SHP77 treated with DMSO at 0.1 percent for 48 hours (cell line): Measurements from ENCODE around the gene GPR171.

Source experiments
- DNase-seq: peaks from one replicate; lab custom pipeline; 2025; lab: John Stamatoyannopoulos, UW

GPR171 gene

DNA sequence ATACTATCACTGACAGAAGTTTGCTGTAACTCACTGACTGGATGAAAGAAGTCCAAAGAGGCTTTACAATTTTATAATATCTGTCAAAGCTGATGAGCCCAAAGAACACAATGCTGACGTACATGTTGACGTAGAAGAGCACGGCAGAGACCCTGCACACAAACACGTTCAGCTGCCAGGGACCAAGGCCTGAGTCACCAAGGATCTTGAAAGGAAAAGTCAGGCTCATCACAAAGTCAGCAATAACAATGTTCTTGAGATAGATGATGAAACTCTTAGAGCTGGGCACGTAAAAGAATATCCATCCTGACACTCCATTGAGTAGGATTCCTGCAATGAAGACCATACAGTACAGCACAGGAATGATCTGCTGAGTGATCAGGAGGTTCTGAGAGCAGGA, 10.9 kb upstream of the GPR171 start:
- DNase-seq = no peak

DNA sequence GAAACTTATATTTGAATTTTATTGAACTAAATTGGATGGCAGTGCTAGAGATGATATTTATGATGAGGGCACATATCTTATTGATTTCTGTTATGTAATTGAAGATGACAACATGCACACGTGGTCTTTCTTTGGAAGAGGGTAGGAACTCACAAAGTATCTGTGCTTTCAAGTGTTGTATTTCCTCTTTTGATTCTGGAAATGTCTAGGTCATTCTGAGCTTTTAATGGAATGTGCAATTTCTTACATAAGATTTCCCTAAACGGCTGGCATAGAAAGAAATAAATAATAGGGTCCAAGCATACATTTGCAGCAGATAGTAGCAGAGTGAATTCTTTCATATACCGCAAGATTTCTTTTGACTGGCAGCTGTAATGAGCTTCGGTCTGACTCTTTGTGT, 10.1 kb upstream of the GPR171 start:
- DNase-seq = no peak

DNA sequence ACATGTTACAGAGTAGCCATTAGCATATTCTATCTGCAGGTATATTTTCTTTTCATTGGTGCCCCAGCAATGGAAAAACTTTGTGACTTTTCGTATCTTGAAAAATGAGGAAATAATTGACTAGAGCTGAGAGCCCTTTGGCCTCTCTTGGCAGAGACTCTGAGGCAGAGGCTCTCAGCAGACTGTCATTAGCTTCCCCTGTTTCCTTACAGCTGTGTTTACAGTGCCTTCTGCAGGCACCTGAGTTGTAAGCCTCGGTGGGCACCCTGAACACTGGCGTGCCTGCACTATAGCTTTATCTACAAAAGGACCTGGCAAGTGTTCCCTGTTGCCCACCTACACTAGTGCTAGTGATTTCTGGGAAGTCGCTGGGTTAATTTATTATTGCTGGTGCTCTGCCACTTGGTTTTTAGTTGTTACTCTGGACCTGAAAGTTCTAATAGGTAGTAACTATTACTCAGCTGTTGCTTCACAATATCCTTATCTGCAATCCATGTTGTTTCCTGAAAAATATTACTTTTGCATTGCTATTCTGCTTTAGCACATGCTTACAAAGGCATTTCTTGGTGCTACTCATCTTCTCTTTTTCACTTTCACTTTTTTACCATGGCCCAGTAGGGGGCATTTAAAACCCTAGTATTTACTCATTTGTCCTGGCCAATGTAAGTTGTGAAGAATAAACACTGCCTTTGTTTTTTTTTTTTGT, 7.8 kb upstream of the GPR171 start:
- no peak for DNase-seq

DNA sequence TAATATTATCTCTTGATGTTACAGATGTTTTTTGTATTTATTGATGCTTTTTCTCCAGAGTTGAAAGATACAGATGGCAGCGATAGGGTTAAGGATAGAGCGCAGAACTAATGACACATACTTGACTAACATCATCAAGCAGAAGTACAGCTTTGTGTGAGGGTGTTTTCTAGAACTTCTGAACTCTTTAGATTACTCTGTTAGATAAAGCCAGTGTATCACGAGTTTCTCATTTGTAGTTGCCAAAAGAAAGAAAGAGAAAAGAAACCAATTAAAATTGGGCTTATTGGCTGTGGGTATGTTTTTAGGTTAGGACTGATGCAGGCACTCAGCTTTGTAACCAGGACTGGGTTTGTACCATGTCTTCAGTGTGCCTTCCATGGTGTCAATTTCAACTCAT, 6.6 kb upstream of the GPR171 start:
- DNase-seq = no peak

DNA sequence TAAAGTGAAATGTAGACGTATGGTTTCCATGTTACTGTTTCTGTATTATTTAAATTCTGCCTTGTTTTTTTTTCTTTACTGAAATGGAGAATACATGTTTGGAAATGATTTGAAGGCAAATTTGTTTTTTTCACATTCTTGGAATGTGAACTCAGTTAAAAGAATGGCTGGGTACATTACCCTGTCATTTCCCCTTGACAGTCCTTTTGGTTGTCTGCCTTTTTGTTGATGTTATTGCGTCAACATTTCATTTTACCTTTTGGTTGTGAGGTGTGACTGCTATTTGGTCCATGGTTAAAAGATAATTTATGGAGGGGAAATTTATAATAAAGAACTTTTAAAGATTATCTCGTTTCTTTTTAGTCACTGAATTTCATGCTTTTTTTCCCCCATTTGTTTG, 3.2 kb upstream of the GPR171 start:
- no peak for DNase-seq

DNA sequence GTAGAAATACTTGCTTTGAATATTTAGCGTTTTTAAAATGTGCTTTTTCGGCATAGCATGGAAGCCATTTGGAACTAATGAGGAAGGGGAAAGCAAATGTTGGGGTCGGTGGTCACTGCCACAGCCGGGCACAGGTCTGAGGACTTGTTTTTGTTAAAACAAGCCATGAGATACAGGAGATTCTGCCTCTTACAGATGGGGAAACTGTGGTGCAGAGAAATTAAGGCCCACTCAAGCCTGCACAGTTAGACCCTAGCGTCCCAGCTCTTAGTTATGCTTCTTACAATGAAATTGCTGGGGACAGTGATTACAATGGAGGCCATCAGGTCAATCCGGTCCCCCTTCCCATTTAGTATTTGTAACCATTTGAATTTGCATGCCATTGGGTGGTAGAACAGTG, 2.5 kb upstream of the GPR171 start:
- DNase-seq = no peak

DNA sequence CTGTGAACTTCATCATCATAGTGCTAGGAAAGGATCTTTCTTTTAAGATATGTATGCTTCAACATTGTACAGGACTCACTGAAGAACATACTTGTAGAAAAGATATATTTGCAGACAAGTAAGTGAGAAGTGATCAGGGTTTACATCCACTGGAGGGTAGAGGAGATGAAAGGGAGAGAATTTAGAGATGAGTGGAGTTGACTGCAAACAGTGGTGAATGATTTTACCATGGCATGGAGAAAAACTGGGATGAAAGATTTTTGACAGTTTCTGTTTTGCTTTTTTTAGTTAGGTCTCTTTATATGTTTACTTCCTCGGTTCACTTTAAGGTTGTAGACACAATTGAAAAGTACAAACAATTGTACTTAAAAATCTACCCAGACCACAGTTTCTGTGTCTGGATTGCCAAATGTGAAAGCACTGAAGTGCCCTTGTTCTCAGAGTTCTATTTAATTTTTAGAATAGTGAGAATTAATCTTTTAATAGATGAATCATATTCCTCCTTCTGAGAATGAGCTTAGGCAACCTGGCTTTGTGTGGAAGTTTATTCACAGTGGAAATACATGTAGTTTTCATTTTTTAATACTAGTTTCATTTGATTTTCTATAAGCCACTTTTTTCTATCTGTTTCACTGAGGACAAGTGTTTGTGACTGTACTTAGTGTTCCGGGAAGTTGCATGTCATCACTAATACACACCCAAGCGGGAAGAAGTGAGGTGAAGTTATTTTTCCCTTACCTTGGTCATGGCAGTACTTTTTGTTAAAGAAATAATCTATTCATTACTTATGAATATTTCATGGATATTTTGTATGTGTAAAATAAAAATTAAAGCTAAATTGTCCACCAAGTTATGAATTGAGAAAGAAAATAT, 1.8 kb upstream of the GPR171 start:
- DNase-seq = no peak

DNA sequence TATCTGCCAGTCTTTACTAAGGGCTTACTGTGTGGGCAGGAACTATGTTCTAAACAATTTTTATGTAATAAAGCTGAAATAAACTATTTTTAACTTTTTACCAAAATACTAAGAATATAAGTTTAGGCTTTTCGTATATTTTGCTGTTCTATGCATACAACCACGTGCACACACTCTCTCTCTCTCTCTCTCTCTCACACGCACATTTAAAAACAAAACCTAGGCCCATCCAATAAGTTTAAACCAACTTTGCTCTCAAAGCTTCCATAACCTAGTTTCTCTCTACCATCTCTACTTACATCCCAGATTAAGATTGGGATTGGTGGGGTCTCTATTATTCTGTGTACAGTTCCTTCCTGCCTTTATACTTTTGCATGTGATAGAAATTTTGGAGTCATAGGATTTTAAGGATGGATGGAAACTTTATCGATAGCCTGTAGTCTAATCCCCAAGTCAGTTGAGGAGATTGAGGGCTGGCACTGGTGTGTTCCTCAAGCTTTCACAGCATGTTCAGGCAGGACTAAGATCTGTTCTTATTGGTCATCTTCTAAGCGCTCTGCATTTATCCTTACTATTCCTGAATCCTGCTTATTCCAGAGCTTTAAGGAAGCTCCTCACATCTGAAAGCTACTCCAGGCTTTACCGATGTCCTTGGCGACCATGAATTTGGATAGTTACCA, 1.8 kb downstream of the GPR171 start:
- no peak for DNase-seq

DNA sequence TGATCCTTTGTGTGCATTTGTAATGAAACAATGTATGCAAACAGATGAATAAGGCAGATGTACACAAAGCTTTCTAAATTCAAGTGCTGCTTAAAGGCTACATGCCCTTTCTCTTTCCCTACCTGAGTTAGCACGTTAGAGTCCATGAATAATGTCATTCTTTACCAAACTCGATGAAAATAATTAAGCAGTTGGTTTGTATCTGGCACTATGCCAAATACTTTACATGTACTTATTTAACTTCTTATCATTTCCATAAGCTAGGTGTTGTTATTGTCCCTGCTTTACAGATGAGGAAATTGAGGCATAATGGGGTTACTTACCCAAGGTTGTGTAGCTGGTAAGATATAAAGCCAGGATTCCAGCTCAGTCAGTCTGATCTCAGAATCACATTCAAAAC, 2.4 kb downstream of the GPR171 start:
- no peak for DNase-seq

DNA sequence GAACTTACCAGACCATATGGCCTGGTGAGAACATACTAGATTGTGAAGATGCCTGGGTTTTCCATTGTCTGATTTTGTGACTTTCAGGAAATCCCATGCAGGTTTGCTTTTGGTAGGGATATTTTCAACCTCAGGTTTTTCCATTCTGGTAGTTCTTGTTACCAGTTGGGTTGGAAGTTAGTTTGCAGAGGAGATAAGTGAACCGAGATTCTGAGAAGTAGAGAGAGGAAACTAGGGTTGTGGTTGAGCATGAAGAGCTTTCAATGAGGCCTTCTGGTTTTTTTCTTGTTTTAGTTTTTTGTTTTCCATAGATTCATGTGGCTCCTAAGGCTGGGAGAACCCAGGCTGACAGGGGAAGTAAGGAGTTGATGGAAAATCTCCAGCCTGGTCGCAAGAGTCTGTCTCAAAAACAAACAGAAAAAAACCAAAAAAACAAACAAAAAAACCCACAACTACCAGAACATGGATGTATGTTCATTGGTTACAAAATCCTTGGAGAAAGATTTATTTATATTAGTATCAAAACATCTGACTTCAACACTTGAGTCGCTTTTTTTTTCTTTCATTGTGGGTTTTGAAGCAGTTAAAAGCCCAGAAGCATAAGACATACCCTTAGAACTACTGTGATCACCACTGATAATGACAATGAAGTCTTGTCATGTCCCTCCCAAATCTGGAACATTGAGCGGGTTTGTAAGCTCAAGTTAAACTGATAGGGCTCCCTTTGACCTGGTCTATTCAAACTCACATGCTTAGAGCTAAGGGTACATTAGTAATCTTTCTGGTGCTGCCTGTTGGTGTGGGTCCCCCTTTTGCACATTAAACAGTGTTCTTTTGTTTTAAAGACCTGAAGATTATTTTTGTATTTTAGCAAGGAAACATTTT, 3.2 kb downstream of the GPR171 start:
- no peak for DNase-seq

DNA sequence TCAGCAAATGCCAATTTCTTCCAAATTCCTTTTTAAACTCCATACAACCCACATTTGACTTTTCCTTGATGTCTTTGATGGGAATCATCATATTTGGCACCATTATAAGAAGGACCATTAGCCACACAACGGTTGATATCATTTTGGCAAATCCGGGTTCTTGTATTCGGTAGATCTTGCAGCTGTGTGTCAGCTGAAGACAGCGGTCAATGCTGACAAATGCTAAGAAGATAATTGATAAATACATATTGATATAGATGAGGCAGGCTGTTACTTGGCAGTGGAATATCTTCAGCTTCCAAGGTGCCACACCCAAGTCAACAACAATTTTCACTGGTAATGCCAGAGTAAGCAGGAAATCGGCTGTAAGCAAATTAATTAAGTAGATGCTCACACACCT, 4.2 kb downstream of the GPR171 start:
- no peak for DNase-seq

DNA sequence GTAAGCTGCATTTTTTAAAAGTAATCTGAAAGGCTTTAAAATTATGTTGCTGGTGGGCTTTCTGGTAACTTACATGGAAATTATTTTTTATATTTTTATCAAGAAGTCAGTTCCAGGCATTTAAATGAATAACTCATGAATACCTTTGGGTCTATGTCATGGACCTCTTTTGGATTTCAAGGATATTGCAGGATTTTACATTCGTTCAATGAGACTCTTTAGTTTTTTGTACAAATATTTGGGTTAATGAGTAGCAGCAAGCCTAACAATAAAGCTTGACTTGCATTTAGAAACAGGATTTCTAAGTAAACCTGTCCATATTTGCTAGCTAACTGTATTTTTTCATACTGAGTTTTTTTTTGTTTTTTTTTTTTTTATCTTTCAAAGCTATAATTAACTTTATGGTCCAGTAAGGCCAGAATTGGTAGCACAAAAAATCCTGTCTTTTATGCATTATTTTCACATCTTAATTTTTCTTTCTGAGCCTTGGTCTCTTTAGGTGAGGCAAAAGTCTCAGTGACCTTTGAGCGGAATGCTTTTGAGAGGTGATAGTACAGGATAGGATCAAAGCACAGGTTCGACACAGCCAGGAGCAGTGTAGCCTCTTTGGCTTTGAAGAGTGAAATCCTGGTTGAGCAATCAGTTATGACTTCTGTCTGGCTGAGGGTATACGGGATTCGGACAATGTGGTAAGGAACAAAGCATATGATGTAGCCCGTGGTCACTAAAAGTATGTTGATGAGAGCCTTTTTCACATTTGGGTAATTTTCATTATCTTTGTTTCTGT, 4.8 kb downstream of the GPR171 start:
- no peak for DNase-seq

DNA sequence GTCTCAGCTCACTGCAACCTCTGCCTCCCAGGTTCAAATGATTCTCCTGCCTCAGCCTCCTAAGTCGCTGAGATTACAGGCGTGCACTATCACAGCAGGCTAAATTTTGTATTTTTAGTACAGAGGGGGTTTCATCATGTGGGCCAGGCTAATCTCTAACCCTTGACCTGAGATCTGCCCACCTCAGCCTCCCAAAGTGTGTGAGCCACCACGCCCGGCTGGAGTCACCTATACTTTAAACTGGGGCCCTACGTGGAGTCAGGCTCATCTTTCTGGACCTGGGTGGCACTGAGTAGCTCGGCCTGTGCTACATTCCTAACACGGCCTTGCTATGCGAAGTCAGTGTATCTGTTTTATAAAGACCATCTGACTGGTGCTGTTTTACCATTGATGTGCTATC, 5.8 kb downstream of the GPR171 start:
- DNase-seq = no peak

DNA sequence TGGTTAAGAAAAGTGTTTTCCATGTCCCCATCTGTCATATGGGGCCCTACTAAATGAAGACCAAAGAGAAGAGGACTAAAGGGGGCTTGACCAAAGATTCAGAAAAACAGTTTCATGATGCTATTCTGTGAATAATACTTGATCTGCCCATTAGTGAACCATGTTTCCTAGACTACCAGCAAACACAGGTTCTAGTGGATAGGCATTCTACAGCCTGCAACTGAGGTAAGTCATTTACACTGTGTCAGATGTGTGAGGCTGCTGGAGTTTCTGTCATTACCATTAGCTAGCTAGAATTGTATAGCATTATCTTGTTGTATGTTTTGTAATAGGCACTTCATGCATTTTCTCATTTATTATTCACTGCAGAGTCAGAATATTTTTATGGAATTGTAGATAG, 6.6 kb downstream of the GPR171 start:
- no peak for DNase-seq

DNA sequence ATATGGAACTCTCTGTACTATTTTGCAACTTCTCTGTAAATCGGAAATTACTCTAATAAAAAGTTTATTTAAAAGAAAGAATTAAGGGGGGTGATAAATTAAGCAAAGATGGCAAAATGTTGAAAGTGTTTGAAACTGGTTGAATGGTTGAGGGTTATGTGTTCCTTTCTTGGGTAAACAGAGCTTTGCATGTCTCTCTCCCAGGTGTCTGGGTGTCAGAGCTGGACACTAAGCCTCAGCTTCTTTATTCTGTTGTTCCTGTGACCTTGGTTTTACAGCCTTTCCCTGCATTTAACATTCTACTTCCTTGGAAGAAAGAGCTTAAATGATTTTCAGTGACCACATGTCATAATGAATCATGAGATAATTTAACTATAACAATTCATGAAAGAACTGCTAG, 7.2 kb downstream of the GPR171 start:
- DNase-seq = no peak

DNA sequence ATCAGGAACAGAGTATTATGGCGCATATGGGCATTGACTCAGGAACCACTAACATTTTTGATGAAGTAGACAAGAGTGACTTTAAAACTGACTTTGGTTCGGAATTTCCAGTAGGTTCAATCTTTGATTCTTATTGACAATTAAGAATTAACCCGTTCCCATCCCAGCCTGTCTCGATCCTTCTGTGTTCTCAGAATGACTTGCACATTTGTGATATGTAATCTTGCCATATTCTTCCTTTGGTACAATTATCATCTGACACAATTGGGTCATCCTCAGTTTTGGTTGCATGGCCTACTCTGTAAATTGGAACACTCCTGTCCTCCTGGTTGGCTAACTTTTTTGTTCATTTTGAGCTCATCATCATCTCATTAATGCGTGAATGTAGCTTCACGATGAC, 10.5 kb downstream of the GPR171 start:
- DNase-seq = no peak

DNA sequence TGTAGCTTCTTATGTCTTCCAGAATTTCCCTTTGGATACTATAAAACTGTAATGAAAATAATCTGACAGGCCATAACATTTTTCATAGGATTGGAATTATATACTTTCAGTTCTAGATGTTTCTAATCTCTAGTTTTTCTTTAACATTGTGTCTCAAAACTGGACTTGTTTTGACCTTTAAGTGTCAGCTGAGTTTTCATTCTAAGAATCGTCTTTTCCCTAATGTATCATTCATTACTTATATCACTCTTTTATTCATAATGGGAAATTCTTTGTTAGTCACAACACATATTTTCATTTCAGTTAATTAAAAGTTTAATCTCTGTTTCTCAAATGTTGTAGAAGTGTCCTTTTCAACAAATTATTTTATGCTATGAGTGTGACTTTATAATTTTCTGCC, 11.9 kb downstream of the GPR171 start:
- no peak for DNase-seq

DNA sequence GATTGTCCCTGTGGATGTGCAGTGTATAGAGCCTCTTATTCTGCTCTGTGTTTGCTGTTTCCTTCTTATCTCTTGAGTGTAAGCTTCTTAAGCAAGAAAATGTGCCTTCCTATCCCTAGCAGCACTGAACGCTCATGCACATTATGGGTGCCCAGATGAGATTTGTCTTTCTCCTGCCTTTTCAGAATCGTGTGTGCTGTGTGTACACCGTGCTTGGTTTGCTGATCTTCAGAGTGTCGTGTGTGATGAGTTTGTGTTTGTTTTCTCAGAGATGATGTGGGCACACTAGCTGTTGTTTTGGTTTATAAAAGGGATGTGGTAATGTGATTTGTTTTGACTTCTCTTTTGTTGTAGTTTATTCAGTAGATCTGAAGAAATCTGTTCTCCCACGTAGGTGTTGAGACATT, 19.7 kb downstream of the GPR171 start:
- no peak for DNase-seq

DNA sequence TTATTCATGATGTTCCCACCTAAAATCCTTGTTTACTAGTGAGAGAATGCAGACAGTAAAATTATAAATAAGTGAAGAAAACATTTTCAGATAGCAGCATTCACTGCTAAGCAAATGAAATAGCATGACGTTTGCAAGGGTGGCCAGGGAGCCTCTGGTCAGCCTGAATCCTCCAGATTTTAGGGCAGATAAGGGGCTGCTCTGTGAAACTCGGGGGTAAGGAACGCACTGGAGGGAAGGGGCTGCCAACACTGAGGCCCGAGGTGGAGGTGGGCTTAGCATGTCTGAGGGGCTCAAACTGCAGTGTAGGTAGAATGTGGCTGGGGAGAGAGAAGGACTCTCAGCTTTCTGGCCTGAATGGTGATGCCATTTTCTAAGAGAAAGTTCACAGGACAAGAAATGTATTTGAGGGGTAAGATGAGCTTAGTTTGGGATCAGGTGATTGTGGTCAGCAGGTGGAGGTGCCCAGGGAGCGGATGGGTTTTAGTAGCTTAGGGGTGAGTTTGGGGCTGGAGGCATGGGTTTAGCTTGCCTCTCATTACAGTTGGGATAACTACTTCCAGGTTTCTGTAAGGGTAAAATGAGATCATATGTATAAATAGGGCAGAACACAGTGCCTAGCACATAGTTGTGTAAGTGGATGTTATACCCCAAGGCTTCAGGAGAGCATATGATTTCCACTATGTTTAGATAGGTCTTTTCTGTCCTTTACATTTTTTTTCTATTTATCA, 20.5 kb downstream of the GPR171 start:
- DNase-seq = no peak

DNA sequence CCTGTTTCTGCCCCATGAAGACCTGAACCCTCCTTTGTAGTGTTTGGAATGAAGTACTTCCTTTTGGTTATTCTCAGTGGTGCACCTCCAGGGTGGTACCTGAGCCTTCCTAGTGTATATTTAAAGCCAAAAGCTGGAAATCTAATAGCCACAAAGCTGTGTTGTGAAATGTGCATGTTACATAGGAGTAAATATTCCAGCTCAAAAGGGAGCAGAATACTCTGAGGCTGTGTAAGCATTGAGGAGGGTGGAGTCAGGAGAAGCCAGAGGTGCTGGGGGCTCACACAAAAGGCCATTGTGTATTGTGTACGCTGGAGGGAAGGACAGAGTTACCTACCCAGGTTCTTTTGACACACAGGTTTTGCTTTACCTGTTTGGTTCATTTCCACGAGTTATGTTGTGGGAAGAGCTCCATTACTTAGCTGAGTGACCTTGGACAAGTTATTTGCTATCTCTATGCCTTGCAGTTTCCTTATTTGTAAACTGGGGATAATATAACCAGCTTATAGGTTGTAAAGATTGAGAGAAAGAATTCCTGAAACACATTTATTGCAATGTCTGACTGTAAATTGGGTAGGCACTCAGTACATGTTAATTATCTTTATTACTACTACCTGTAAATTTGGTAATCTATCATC, 24.7 kb downstream of the GPR171 start:
- no peak for DNase-seq
